ENCODE data around the gene ACKR2.

GRCh38 chr3:42831321-42831713 is 22.1 kb downstream of the ACKR2 start:
- TF ChIP-seq HOXA7 (CRISPR knock-in tag; IDR thresholded peaks at IDR 0.05; ENCODE audit: borderline replicate concordance) (no peak), MEIS1 (CRISPR knock-in tag; IDR thresholded peaks at IDR 0.05; ENCODE audit: borderline replicate concordance) (no peak), ZNF138 (tag by site-specific recombination; IDR thresholded peaks at IDR 0.05; ENCODE audit: borderline replicate concordance) (no peak), CTCF (tag by site-specific recombination; IDR thresholded peaks at IDR 0.05) (0 out of 2 replicates have a peak, but pooled peaks have one; percentile 21), ZNF354C (tag by site-specific recombination; IDR thresholded peaks at IDR 0.05; ENCODE audit: borderline replicate concordance, low read depth) (no peak), ZBTB17 (tag by site-specific recombination; IDR thresholded peaks at IDR 0.05) (no peak)

Measured in HEK293 (cell line).